ENCODE data around the gene ELMO1.

DNA sequence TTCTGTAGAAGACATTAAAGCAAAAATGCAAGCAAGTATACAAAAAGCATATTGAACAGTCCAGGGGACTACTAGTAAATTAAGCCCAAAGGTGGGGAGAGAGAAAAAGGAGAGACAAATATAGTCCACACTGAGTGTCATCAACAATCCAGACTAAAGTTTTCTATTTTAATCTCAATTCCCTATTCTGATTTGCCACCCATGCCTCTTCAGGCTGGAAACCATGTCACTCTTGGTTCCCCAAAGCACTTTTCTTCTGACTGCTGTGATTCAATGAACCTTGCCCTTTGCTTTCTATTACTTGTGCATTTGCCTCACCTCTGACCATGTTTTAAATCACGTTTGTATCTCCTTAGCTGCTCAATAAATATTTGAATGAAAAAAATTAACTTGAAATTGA lies 629.0 kb downstream of the ELMO1 start:
- TF ChIP-seq, protein P1, sequence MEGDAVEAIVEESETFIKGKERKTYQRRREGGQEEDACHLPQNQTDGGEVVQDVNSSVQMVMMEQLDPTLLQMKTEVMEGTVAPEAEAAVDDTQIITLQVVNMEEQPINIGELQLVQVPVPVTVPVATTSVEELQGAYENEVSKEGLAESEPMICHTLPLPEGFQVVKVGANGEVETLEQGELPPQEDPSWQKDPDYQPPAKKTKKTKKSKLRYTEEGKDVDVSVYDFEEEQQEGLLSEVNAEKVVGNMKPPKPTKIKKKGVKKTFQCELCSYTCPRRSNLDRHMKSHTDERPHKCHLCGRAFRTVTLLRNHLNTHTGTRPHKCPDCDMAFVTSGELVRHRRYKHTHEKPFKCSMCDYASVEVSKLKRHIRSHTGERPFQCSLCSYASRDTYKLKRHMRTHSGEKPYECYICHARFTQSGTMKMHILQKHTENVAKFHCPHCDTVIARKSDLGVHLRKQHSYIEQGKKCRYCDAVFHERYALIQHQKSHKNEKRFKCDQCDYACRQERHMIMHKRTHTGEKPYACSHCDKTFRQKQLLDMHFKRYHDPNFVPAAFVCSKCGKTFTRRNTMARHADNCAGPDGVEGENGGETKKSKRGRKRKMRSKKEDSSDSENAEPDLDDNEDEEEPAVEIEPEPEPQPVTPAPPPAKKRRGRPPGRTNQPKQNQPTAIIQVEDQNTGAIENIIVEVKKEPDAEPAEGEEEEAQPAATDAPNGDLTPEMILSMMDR (IDR thresholded peaks at IDR 0.05; ENCODE audit: poor library complexity): no peak
- no peak for TF ChIP-seq EZH2phosphoT487 (IDR thresholded peaks at IDR 0.05; ENCODE audit: low read depth, severe bottlenecking, unreplicated experiment)

Data from hepatocyte (in vitro differentiated cells).